Spleen (tissue), 11 donors: ENCODE results near the gene GNAT1. TPM values are rescaled to one million over a fixed set of nuclear protein-coding genes. Genes with fewer than 3 reads are reported as not detected.
"Not testable (repeated sequence)": the region's sequence is repeated elsewhere in the genome, so short reads cannot be mapped to it uniquely, and the experiment has no call there.

Experiments used
- DNase-seq: peaks from one replicate; pipeline ENCODE4 v3.0.0-alpha.2; 2020
- H3K27ac ChIP-seq, 8 donors: fragments of 200-600 bp; sonication (generic) in 7 of 8; 1 replicate in 4 of 8; 2 replicates in 4 of 8; pipeline versions ENCODE4 v1.5.0 to v1.8.0; 2016 to 2021; ENCODE audit warnings: inconsistent platforms in 4 of 8, mild to moderate bottlenecking in 4 of 8, moderate library complexity in 1 of 8
- H3K27me3 ChIP-seq, 7 donors: fragments of 200-600 bp; sonication (generic) in 6 of 7; replicated peaks in 1 of 7; 1 replicate in 4 of 7; 2 replicates in 3 of 7; pipeline versions ENCODE4 v1.5.0 to v1.8.0; 2016 to 2021; ENCODE audit warnings: inconsistent platforms in 3 of 7, mild to moderate bottlenecking in 1 of 7
- H3K36me3 ChIP-seq, 6 donors: fragments of 200-600 bp; sonication (generic) in 5 of 6; 1 replicate in 4 of 6; 2 replicates in 2 of 6; pipeline versions ENCODE4 v1.5.0 to v1.8.0; 2016 to 2021; ENCODE audit warnings: inconsistent platforms in 2 of 6
- H3K4me1 ChIP-seq, 6 donors: fragments of 200-600 bp; sonication (generic) in 5 of 6; 1 replicate in 3 of 6; 2 replicates in 3 of 6; pipeline versions ENCODE4 v1.5.0 to v1.8.0; 2016 to 2021; ENCODE audit warnings: inconsistent platforms in 3 of 6
- H3K4me3 ChIP-seq, 8 donors: fragments of 200-600 bp; sonication (generic) in 7 of 8; 1 replicate in 4 of 8; 2 replicates in 4 of 8; pipeline versions ENCODE4 v1.5.0 to v1.8.0; 2016 to 2021; ENCODE audit warnings: inconsistent platforms in 4 of 8, mild to moderate bottlenecking in 4 of 8, moderate library complexity in 2 of 8
- H3K9me3 ChIP-seq, 8 donors: fragments of 200-600 bp; sonication (generic) in 7 of 8; 1 replicate in 4 of 8; 2 replicates in 4 of 8; pipeline versions ENCODE4 v1.5.0 to v1.8.0; 2016 to 2021; ENCODE audit warnings: inconsistent platforms in 4 of 8
- CTCF ChIP-seq, 11 experiments: fragments of 200-600 bp in 7 of 11; fragments of 450-650 bp in 4 of 11; sonication (generic) in 4 of 11; IDR thresholded peaks in 8 of 11; conservative IDR thresholded peaks in 3 of 11; 1 replicate in 7 of 11; 2 replicates in 4 of 11; pipeline versions ENCODE4 v1.4.0 to v1.8.0; 2016 to 2021; ENCODE audit warnings: antibody characterized with exemption in 11 of 11, inconsistent platforms in 4 of 11, mild to moderate bottlenecking in 1 of 11
- POLR2A ChIP-seq, 3 donors: fragments of 450-650 bp; IDR thresholded peaks; one replicate each; pipeline ENCODE4 v1.5.1; 2017; ENCODE audit warnings: antibody characterized with exemption in 3 of 3, mild to moderate bottlenecking in 1 of 3
- POLR2AphosphoS5 ChIP-seq, 3 donors: sonication (generic); formaldehyde crosslinking; IDR thresholded peaks; one replicate each; pipeline ENCODE4 v1.5.1; 2017; ENCODE audit warnings: antibody characterized with exemption in 3 of 3
- WGBS, 5 donors: extraction: QIAGEN DNeasy Blood & Tissue Kit in 3 of 5; methylation state at CpG; one replicate each; pipeline versions ENCODE4 v1.1.5 to v1.1.7; 2013 to 2018; 5-methylcytosine and 5-hydroxymethylcytosine counted together
- intact Hi-C: fragments of 100-400 bp; cut with DNase I; formaldehyde crosslinking; loops from one replicate; pipeline ENCODE4 v1.15.0; 2023; ENCODE audit warnings: low total_unique reads
- polyA plus RNA-seq, 3 donors: library from polyadenylated mRNA; stranded (reverse); fragments of 200-250 nt; gene quantifications; one replicate each; pipeline ENCODE4 v1.2.1, GENCODE V29; 2013
- total RNA-seq, 7 donors: library from RNA; depleted of rRNA in 3 of 7; stranded (reverse); fragments of >200 nt in 3 of 7; fragmentation: NEBNext Ultra II Directional in 4 of 7; extraction: Animal tissue kit (Norgen Biotek cat#: 25700) in 4 of 7; gene quantifications; one replicate each; pipeline versions ENCODE4 v1.1.0 to v1.2.1, GENCODE V29; 2016 to 2021
- donor health status: healthy with polysubstance abuse.
- donor health status: DM: no; HTN: no; CAD: no; lungs with moderate emphysema.
- donor health status: DM: no; HTN: no; CAD: no.
- donor health status: Bipolar disorder and iron deficiency.
- donor health status: healthy.
- donor health status: DM: no; HTN: no; CAD: no.
- donor health status: DM: yes; HTN: yes; CAD: no.

The GNAT1 gene
- total and polyA plus RNA-seq, 10 donors: 0.05 to 0.44 (median 0.18) TPM; not detected in 7

GRCh38 chr3:50243543-50243895, 52.1 kb downstream of the GNAT1 start:
- H3K36me3 ChIP-seq: peaks cover 0 to 77% (median 22%) of the 10 kb centered on the region in 6 donors
- peak overlapping the region; percentile 88 to 99 (median 96) for H3K27ac ChIP-seq
- H3K4me1 ChIP-seq: peaks cover 98 to 100% (median 100%) of the 10 kb centered on the region in 6 donors
- H3K9me3 ChIP-seq: no peaks in the 10 kb centered on the region
- peak overlapping the region in 4 of 8 donors; percentile 8 to 60 (median 24) for H3K4me3 ChIP-seq
- TF ChIP-seq POLR2A (IDR thresholded peaks at IDR 0.05): no peak
- TF ChIP-seq CTCF (IDR thresholded peaks at IDR 0.05 in 8 of 11, conservative IDR thresholded peaks at IDR 0.05 in 3 of 11): no peak
- no peak for TF ChIP-seq POLR2AphosphoS5 (IDR thresholded peaks at IDR 0.05)
- WGBS, 5 donors: 70 to 81% (median 79%) methylated on average over 4 of the region's 4 CpGs
- intact Hi-C loops: no loop called here
- no peaks in the 10 kb centered on the region for H3K27me3 ChIP-seq
- no peak for DNase-seq

- H3K27me3 ChIP-seq, DNase-seq, H3K9me3 ChIP-seq, intact Hi-C loops: not testable (repeated sequence)
- WGBS, 5 donors: 53 to 78% (median 59%) methylated on average over 6 of the region's 6 CpGs
- peaks cover 0 to 77% (median 14%) of the 10 kb centered on the region in 6 donors for H3K36me3 ChIP-seq
- peak overlapping the region in 1 of 8 donors; percentile 67 for H3K4me3 ChIP-seq
- H3K4me1 ChIP-seq: peaks cover 98 to 100% (median 100%) of the 10 kb centered on the region in 6 donors
- H3K27ac ChIP-seq: peak overlapping the region; percentile 88 to 99 (median 96)
- peak in 1 of 11 experiments; percentile 9 for TF ChIP-seq CTCF (IDR thresholded peaks at IDR 0.05 in 8 of 11, conservative IDR thresholded peaks at IDR 0.05 in 3 of 11)
- TF ChIP-seq POLR2AphosphoS5 (IDR thresholded peaks at IDR 0.05): peak in 1 of 3 donors; percentile 13
These were observed 53.4 kb downstream of the GNAT1 start for GRCh38 chr3:50244813-50245212.

GRCh38 chr3:50245251-50245745, 53.9 kb downstream of the GNAT1 start:
- H3K27ac ChIP-seq: peak overlapping the region; percentile 86 to 99 (median 96)
- WGBS, 5 donors: 60 to 71% (median 70%) methylated on average over 8 to 16 of the region's 16 CpGs
- intact Hi-C loops: no loop called here
- TF ChIP-seq CTCF (IDR thresholded peaks at IDR 0.05 in 8 of 11, conservative IDR thresholded peaks at IDR 0.05 in 3 of 11): no peak
- no peak for TF ChIP-seq POLR2A (IDR thresholded peaks at IDR 0.05)
- TF ChIP-seq POLR2AphosphoS5 (IDR thresholded peaks at IDR 0.05): no peak
- peak overlapping the region in 6 of 8 donors; percentile 34 to 67 (median 40) for H3K4me3 ChIP-seq
- peaks cover 0 to 77% (median 16%) of the 10 kb centered on the region in 6 donors for H3K36me3 ChIP-seq
- peaks cover 98 to 100% (median 100%) of the 10 kb centered on the region in 6 donors for H3K4me1 ChIP-seq
- no peaks in the 10 kb centered on the region for H3K9me3 ChIP-seq
- DNase-seq: peak; percentile 81
- H3K27me3 ChIP-seq: no peaks in the 10 kb centered on the region

- Histone ChIP-seq H3K27ac (peak overlapping the region; percentile 86 to 99 (median 96)), H3K4me1 (peaks cover 98 to 100% (median 100%) of the 10 kb centered on the region in 6 donors), H3K9me3 (no peaks in the 10 kb centered on the region), H3K27me3 (no peaks in the 10 kb centered on the region), H3K4me3 (peak overlapping the region; percentile 19 to 67 (median 37)), H3K36me3 (peaks cover 0 to 77% (median 19%) of the 10 kb centered on the region in 6 donors)
- WGBS, 5 donors: 1 to 2% (median 2%) methylated on average over 20 to 25 of the region's 25 CpGs
- peak; percentile 99 for DNase-seq
- intact Hi-C loops: no loop called here
- TF ChIP-seq POLR2A (IDR thresholded peaks at IDR 0.05) (no peak), CTCF (IDR thresholded peaks at IDR 0.05 in 8 of 11, conservative IDR thresholded peaks at IDR 0.05 in 3 of 11) (peak; percentile 95 to 99 (median 98)), POLR2AphosphoS5 (IDR thresholded peaks at IDR 0.05) (peak; percentile 66 to 90 (median 80))
These were observed 54.6 kb downstream of the GNAT1 start for GRCh38 chr3:50245831-50246516.
